DOHH2 (cell line): Measurements from ENCODE around the gene RP2.

Experiments
- EZH2phosphoT487 ChIP-seq: fragments of 200-600 bp; sonication (generic); IDR thresholded peaks from 2 replicates; pipeline ENCODE4 v1.6.1; 2017; ENCODE audit warnings: borderline replicate concordance, mild to moderate bottlenecking, antibody characterized with exemption, low read length, moderate library complexity, mixed read lengths
- TF ChIP-seq, protein P1 (sequence below): fragments of 200-600 bp; sonication (generic); IDR thresholded peaks from one replicate; pipeline ENCODE4 v1.5.1; 2014; ENCODE audit warnings: antibody characterized with exemption, mild to moderate bottlenecking, low read depth, low read length; ENCODE audit not compliant: poor library complexity, severe bottlenecking

- TF ChIP-seq, protein P1, sequence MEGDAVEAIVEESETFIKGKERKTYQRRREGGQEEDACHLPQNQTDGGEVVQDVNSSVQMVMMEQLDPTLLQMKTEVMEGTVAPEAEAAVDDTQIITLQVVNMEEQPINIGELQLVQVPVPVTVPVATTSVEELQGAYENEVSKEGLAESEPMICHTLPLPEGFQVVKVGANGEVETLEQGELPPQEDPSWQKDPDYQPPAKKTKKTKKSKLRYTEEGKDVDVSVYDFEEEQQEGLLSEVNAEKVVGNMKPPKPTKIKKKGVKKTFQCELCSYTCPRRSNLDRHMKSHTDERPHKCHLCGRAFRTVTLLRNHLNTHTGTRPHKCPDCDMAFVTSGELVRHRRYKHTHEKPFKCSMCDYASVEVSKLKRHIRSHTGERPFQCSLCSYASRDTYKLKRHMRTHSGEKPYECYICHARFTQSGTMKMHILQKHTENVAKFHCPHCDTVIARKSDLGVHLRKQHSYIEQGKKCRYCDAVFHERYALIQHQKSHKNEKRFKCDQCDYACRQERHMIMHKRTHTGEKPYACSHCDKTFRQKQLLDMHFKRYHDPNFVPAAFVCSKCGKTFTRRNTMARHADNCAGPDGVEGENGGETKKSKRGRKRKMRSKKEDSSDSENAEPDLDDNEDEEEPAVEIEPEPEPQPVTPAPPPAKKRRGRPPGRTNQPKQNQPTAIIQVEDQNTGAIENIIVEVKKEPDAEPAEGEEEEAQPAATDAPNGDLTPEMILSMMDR, result no peak
- no peak for TF ChIP-seq EZH2phosphoT487
Measured at GRCh38 chrX:46863072-46863471, 26.2 kb downstream of the RP2 start.
